ENCODE data around the gene ARID3A.
A peak's percentile ranks its signal among the peaks of the same experiment; 100 is the strongest.

Gene ARID3A

GRCh38 chr19:991174-991931 is 65.5 kb downstream of the ARID3A start:
- peak; percentile 46 for DNase-seq

GRCh38 chr19:991932-992669 is 66.3 kb downstream of the ARID3A start:
- DNase-seq = no peak

DNA sequence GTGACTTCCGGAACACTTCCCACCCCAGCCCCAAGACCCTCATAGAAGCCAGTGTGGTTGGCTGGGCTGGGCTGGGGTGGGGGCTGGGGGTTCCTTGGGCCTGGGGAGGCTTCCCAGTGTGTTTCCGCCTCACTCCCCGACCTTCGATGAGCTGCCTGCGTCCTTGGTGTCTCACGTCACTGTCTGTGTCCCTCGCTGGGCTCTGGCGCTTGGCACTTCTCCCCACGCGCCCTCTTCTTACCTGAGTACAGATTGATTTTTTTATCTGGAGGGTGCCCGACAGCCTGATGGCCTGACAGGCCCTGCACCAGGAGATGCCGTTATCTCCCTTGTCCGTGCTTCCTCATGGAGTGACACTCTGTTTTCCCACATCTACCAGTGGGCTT is 66.8 kb downstream of the ARID3A start:
- no peak for DNase-seq

- DNase-seq = no peak
Observed at GRCh38 chr19:993361-993830, 67.6 kb downstream of the ARID3A start.

DNA sequence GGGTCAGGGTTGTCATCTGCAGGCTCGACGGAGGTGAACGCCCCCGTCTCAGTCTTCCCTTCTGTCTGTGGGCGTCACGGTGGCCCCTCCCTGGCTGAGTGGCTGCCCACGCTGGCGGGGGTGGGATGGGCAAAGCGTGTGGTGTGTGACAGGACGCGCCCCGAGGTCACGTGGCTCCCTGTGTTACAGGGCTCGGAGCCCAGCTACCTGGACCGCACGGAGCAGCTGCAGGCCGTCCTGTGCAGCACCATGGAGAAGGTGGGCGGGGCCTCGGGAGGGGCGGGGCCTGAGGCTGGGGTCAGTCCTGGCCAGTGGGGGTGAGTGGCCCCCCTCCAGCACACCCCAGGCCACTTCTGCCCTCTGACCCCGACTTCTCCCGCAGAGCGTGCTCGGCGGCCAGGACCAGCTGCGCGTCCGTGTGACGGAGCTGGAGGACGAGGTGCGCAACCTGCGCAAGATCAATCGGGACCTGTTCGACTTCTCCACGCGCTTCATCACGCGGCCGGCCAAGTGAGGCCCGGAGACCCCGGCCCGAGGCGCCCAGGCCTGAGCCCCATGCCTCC is 68.1 kb downstream of the ARID3A start:
- no peak for DNase-seq

DNA sequence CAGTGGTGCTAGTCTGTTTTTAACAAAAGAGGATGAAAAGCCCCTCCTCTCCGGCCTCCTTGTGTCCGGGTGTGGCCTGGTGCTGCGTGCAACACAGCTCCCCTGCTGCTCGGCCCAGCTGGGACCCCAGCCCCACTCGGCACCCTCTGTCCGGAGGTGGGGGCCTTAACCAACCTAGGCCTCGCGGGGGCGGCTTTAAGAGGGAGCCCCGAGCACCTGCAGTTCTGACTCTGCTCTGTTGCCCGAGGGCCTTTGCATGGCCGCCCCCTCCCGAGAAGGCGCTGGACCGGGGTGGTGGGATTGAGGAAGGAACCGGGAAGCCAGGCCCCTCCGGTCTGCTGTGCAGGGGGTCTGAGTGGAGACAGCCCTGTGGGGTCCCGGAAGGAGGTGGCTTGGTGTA is 68.7 kb downstream of the ARID3A start:
- DNase-seq = no peak

DNA sequence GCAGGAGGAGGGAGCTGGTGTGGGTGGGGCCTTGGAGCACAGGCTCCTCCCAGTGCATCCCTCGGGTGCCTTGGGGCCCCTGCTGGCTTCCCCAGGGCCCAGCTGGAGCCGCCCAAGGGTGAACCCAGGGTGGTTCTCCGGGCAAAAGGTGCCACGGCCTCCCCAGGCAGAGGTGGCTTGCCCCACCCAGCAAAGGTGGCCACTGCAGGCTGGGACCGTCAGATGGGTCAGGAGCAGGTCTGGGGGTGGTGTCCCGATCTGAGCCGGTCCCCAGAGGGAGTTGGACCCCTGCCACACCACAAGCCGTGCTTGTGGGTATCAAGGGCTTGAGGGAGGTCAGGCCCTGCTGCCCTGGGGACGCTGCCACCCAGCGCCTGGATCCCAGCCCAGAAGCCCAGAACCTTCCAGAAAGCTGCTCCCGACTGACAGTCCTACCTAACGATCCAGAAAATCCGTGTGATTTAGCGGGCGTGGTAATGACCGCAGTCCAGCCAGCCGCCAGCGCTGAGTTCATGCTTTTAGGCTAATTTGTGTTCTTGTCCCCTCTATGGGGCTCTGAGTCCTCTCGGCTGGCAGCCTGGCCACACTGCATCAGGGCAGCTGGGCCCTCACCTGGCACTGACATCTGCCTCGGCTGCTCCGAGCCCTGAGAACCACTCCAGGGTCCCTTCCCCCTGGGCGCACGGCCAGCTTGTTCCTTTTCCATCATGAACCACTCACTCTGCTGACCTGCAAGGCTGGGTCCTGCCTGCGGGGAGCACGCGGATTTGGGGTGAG is 69.4 kb downstream of the ARID3A start:
- no peak for DNase-seq

DNA sequence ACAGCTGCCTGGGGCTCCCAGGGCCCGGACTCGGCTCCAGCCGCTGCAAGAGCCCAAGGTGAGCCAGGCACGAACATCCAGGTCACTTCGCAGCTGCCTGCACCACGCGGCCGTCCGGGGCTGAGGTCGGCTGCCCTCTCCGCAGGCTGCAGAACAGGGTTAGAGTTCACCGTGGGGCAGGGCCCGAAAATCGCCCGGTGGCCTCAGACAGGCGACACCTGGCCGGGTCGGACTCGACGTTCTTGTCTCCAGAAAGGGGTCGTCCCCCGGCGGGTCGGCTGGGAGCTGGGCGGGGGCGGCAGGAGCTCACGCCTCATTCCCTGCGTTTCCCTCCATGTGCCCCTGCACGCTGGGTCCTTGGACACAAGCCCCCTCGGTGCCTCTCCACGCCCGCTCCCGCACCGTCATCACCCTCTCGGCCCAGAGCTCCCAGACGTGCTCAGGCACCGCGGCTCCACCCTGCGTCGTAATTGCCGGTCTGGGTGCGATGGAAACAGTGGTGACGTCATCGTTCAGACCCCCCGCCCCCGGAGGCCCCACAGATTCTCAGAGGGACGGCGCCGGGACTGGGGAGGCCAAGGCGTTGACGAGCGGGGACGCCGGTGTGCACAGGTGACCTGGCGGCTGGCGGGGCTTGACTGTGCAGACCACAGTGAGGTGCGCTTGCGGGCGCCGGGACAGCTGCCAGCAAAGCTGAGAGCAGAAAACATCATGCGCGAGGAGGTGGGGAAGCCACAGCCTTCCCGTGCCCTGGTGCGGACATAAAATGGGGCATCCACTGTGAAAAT is 70.4 kb downstream of the ARID3A start:
- DNase-seq = peak; percentile 59

- DNase-seq = no peak
Observed at GRCh38 chr19:998064-998463, 72.2 kb downstream of the ARID3A start.

DNA sequence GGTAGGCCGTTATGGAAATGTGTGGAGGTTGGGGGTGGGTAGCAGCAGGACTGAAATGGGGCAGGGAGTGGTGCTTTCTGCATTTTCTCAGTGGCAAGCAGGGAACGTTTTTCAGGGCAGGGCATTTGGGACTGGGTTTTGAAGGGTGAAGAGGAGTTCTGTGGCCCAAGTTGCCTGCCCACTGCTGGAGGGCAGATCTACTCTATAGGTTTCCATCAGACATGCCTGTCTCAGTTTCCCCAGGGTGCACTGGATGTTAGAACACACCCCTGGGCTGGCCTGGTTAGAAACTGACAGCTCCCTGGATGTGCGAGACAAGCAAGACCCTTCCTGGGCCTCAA is 73.5 kb downstream of the ARID3A start:
- DNase-seq = no peak

DNA sequence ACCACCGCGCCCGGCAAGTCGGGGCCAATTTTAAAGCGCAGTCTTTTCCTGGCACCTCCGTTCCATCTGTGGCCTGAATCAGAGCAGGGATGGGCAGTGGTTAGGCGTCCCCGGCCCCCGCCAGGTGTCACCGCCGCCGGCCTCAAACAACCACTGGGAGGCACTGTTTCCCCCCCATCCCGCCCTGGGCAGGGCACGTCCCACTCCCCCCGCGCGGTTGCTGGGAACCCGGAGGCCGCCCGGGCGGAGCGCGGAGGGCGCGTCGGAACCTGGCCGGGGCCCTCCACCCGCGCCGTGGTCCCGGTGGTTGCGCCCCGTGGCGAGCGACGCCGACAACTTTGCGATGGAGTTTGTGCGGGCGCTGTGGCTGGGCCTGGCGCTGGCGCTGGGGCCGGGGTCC is 74.3 kb downstream of the ARID3A start, which contains the start of gene GRIN3B:
Gene GRIN3B, plus strand, starts transcription at position 325 of the 400 bp plus-strand sequence. Its CDS starts 19 bp downstream, at position 344.
- DNase-seq = peak; percentile 39

DNA sequence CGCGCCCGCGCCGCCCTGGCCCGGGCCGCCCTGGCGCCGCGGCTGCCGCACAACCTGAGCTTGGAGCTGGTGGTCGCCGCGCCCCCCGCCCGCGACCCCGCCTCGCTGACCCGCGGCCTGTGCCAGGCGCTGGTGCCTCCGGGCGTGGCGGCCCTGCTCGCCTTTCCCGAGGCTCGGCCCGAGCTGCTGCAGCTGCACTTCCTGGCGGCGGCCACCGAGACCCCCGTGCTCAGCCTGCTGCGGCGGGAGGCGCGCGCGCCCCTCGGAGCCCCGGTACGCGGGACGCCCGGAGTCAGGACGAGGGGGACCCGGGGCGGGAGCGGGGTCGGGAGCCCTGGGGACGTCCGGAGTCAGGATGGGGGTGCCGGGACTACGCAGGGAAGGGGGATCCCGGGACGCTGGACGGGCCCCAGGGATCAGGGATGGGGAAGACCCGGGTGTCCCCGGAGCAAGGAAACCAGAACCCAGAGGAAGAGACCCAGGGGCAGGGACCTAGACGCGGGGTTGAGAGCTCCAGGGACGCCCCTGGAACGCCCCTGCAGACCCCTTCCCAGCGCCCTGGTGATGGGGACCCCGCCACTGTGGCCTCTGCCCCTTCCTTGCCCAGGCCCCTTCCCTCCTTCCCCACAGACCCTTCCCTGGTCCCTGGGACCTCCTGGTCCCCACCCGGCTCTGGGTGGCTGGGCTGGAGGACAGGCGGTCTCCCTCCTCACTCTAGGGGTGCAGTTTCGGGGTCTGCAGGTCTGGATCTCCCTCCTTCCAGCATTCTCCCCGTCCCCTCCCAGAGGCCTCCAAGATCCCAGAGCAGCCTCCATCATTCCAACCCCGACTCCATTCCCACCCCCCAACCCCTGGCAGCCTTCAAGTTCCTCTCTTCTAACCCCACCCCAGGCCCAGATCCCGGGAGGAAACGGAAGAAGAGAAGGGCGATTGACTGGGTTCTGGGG is 75.0 kb downstream of the ARID3A start:
- DNase-seq = no peak

GRCh38 chr19:1001538-1002166 is 75.8 kb downstream of the ARID3A start:
- no peak for DNase-seq

- no peak for DNase-seq
Observed at GRCh38 chr19:1002600-1002999, 76.8 kb downstream of the ARID3A start.

- no peak for DNase-seq
Observed at GRCh38 chr19:1003283-1003682, 77.4 kb downstream of the ARID3A start.

GRCh38 chr19:1004204-1004802 is 78.5 kb downstream of the ARID3A start:
- no peak for DNase-seq

DNA sequence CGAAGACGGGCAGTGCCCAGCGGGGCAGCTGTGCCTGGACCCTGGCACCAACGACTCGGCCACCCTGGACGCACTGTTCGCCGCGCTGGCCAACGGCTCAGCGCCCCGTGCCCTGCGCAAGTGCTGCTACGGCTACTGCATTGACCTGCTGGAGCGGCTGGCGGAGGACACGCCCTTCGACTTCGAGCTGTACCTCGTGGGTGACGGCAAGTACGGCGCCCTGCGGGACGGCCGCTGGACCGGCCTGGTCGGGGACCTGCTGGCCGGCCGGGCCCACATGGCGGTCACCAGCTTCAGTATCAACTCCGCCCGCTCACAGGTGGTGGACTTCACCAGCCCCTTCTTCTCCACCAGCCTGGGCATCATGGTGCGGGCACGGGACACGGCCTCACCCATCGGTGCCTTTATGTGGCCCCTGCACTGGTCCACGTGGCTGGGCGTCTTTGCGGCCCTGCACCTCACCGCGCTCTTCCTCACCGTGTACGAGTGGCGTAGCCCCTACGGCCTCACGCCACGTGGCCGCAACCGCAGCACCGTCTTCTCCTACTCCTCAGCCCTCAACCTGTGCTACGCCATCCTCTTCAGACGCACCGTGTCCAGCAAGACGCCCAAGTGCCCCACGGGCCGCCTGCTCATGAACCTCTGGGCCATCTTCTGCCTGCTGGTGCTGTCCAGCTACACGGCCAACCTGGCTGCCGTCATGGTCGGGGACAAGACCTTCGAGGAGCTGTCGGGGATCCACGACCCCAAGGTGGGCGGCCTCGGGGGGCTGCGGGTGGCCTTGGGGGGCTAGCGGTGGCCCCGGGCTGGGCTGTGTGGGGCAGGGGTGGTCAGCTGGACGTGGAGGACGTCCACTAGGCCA is 79.2 kb downstream of the ARID3A start:
- DNase-seq = no peak

DNA sequence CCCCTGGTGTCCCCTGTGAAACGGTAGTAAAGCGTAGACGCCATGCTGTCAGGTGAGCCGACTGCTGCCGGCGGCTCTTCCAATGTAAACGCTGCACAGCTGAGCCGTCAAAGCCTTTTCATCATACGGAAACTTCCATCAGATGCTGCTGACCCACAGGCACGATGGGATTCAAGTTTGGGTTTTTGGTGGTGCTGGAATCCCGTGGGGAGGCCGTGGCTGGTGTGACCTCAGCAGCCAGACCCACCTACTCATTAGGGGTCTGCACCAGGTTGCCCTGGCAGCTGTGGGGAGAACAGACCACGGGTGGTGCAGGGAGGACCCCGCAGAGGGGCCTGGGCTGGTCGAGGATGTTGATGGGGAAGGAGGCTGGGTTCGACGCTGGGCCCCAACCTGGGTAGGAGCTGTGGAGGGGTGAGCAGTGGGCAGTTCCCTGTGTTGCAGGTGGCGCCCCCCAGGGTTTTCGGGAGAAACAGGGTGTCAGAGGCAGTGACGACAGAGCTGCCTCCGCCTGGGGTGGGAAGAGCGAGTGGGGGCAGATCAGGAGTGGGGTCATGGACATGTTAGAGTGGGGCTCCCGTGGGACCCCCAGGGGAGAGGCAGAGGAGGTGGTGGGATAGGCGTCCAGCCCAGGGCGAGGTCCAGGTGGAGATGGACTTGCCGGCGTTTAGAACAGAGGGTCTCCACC is 81.0 kb downstream of the ARID3A start:
- no peak for DNase-seq
